ENCODE measurements around the gene SCAPER. TPM values are rescaled to one million over a fixed set of nuclear protein-coding genes. Genes with fewer than 3 reads are reported as not detected.

Gene SCAPER
- total RNA-seq, 3 donors from 2014 or later = 19.5 to 49.8 (median 28.5) TPM

- intact Hi-C loops (cut with DNase I; ENCODE audit: low total_unique reads) = no loop called here
- no peak overlapping the region for H3K27ac ChIP-seq
- no peaks in the 10 kb centered on the region for H3K27me3 ChIP-seq
- TF ChIP-seq POLR2AphosphoS5 (IDR thresholded peaks at IDR 0.05) (no peak), POLR2A (IDR thresholded peaks at IDR 0.05) (no peak), CTCF (IDR thresholded peaks at IDR 0.05) (no peak)
- no peaks in the 10 kb centered on the region for H3K4me1 ChIP-seq
- no peaks in the 10 kb centered on the region for H3K9me3 ChIP-seq
- no peaks in the 10 kb centered on the region for H3K36me3 ChIP-seq
- no peak for DNase-seq (ENCODE audit: low spot score in 2 of 2)
- H3K4me3 ChIP-seq = no peak overlapping the region
These were observed 278.5 kb downstream of the SCAPER start for GRCh38 chr15:76626611-76627010.

GRCh38 chr15:76625267-76625666 lies 279.9 kb downstream of the SCAPER start:
- H3K36me3 ChIP-seq = no peaks in the 10 kb centered on the region
- no peak for DNase-seq (ENCODE audit: low spot score in 2 of 2)
- H3K4me1 ChIP-seq = no peaks in the 10 kb centered on the region
- H3K27ac ChIP-seq = no peak overlapping the region
- H3K27me3 ChIP-seq = no peaks in the 10 kb centered on the region
- no peak overlapping the region for H3K4me3 ChIP-seq
- intact Hi-C loops (cut with DNase I; ENCODE audit: low total_unique reads) = no loop called here
- H3K9me3 ChIP-seq = no peaks in the 10 kb centered on the region
- no peak for TF ChIP-seq CTCF (IDR thresholded peaks at IDR 0.05)
- no peak for TF ChIP-seq POLR2AphosphoS5 (IDR thresholded peaks at IDR 0.05)
- no peak for TF ChIP-seq POLR2A (IDR thresholded peaks at IDR 0.05)

- no peak for DNase-seq (ENCODE audit: low spot score in 2 of 2)
- Histone ChIP-seq H3K9me3 (peaks cover 11 to 16% of the 10 kb centered on the region in 2 donors), H3K4me1 (no peaks in the 10 kb centered on the region), H3K4me3 (no peak overlapping the region), H3K27me3 (no peaks in the 10 kb centered on the region), H3K27ac (no peak overlapping the region), H3K36me3 (no peaks in the 10 kb centered on the region)
- TF ChIP-seq POLR2AphosphoS5 (IDR thresholded peaks at IDR 0.05) (no peak), CTCF (IDR thresholded peaks at IDR 0.05) (no peak), POLR2A (IDR thresholded peaks at IDR 0.05) (no peak)
- intact Hi-C loops (cut with DNase I; ENCODE audit: low total_unique reads) = no loop called here
These were observed 290.4 kb downstream of the SCAPER start for GRCh38 chr15:76614725-76615124.

GRCh38 chr15:76588811-76589747 lies 316.1 kb downstream of the SCAPER start:
- Histone ChIP-seq H3K4me3 (no peak overlapping the region), H3K27ac (no peak overlapping the region), H3K9me3 (no peaks in the 10 kb centered on the region), H3K27me3 (no peaks in the 10 kb centered on the region), H3K36me3 (no peaks in the 10 kb centered on the region), H3K4me1 (no peaks in the 10 kb centered on the region)
- TF ChIP-seq POLR2A (IDR thresholded peaks at IDR 0.05) = no peak
- no peak for TF ChIP-seq CTCF (IDR thresholded peaks at IDR 0.05)
- TF ChIP-seq POLR2AphosphoS5 (IDR thresholded peaks at IDR 0.05) = no peak
- no peak for DNase-seq (ENCODE audit: low spot score in 2 of 2)
- intact Hi-C loops (cut with DNase I; ENCODE audit: low total_unique reads) = no loop called here

GRCh38 chr15:76585576-76585897 lies 319.6 kb downstream of the SCAPER start:
- DNase-seq (ENCODE audit: low spot score in 2 of 2) = no peak
- Histone ChIP-seq H3K4me1 (no peaks in the 10 kb centered on the region), H3K9me3 (peaks cover 18 to 25% of the 10 kb centered on the region in 2 donors), H3K27ac (no peak overlapping the region), H3K36me3 (no peaks in the 10 kb centered on the region), H3K27me3 (no peaks in the 10 kb centered on the region), H3K4me3 (no peak overlapping the region)
- intact Hi-C loops (cut with DNase I; ENCODE audit: low total_unique reads) = no loop called here
- TF ChIP-seq CTCF (IDR thresholded peaks at IDR 0.05) = no peak
- no peak for TF ChIP-seq POLR2A (IDR thresholded peaks at IDR 0.05)
- TF ChIP-seq POLR2AphosphoS5 (IDR thresholded peaks at IDR 0.05) = no peak

Data from breast epithelium (tissue), 4 donors.